Measurements from ENCODE around the gene NUP107. TPM values are rescaled to one million over a fixed set of nuclear protein-coding genes. Genes with fewer than 3 reads are reported as not detected.

Gene NUP107
- total RNA-seq, 2 donors from 2014 or later: 31.2 to 33.8 TPM

DNA sequence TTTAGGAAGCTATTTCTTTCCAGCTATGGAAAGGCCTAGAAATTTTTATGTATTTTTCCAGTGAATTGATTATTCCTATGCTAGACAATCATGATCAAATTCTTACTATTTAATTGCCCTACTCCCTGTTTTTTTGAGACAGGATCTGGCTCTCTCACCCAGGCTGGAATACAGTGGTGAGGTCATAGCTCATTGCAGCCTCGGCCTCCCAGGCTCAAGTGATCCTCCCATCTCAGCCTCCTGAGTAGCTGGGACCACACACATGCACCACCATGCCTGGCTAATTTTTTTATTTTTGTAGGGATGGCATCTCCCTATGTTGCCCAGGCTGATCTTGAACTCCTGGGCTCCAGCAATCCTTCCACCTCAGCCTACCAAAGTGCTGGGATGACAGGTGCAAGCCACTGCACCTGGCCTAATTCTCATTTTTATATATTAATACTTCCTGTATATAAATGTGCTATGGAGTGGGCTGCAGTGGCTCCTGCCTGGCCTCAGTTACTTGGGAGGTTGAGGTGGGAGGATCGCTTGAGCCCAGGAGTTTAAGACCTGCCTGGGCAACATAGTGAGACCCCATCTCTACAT lies 105.2 kb downstream of the NUP107 start:
- intact Hi-C loops (cut with DNase I): no loop called here
- DNase-seq (ENCODE audit: low spot score): no peak

DNA sequence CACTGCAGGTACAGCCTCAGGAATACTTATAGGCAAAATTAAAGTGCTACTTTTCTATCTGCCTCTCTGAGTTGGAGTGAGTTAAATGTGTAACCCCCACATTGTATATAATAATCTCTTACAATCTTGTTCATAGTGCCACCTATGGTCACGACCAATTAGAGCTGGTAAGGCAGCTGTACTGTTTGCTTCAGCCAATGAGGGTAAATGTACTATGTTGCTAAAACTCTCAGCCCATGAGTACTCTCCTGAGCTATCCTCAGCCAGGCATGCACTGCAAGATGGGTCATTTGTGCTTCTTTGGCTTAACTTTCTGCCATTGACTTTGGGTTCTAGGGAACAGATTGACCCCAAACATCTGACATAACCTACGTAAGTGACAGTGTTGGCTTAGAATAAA lies 106.2 kb downstream of the NUP107 start:
- DNase-seq (ENCODE audit: low spot score): no peak
- intact Hi-C loops (cut with DNase I): no loop called here

DNA sequence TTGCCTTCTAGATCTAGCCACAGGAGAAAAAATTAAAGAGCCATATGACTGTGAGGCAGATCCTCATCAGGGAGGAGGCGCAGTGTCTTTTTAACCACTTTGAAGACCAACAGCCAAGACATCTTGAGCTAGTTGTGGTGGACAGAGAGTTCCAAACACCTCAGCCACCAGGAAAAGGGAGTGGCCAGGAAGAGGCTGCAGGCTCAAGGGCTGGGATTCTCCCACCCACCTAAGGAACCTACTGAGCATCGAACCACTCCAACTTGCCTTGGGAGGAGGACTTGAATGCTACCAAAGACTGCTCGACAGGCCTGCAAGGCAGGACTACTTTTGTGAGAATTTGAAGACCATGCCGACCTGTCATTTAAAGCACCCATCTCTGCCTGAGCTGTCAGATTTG lies 106.7 kb downstream of the NUP107 start:
- DNase-seq (ENCODE audit: low spot score): no peak
- intact Hi-C loops (cut with DNase I): no loop called here

DNA sequence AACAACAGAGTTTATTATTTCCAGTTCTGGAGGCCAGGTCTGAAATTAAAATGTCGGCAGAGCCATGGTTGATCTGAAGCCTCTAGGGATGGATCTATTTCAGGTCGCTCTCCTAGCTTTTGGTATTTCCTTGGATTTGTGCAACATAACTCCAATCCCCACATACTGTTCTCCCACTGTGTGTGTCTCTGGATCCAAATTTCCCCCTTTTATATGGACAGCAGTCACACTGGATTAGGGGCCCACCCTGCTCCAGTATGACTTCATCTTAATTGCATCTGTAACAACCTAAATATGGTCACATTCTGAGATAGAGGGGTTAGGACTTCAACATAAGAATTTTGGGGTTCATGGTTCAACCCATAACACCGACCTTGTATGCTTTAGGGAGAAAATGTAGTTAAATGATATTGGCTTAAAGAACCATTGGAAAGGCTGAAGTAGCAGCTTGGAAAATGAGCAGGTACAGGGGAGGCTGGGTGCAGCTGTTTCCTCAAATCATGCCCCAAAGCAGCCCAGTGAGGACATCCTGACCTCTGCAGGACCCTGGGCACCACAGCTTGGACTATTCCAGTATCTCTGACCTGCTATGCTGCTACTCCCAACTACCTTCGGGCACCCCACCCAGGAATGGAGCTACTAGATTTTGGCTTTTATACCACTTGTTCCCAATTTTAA lies 107.3 kb downstream of the NUP107 start:
- no peak for DNase-seq (ENCODE audit: low spot score)
- intact Hi-C loops (cut with DNase I): no loop called here

GRCh38 chr12:68794653-68795251 lies 108.0 kb downstream of the NUP107 start:
- DNase-seq (ENCODE audit: low spot score): no peak
- intact Hi-C loops (cut with DNase I): no loop called here

Other genes starting within 250 kb of the NUP107 start
- 100 to 1,000 TPM; 167 to 192 TPM for gene RAP1B, start 76.1 kb upstream of the NUP107 start, total RNA-seq
- gene SLC35E3, start 59.2 kb downstream of the NUP107 start, total RNA-seq: 10 to 100 TPM in 1 of 2 donors, 1 to 10 TPM in 1; 8.8 to 11.8 TPM
- gene MDM2, start 121.2 kb downstream of the NUP107 start, total RNA-seq: 100 to 1,000 TPM; 114 to 126 TPM
- 10 to 100 TPM; 20.4 to 42.7 TPM for gene CPM, start 246.2 kb downstream of the NUP107 start, total RNA-seq